Muscle layer of duodenum (tissue), 2 donors: ENCODE results near the gene GGA1.
"Not testable (repeated sequence)": the region's sequence is repeated elsewhere in the genome, so short reads cannot be mapped to it uniquely, and the experiment has no call there.

Source experiments
- H3K27ac ChIP-seq: one replicate; pipeline ENCODE4 v1.7.0; 2013; ENCODE audit warnings: mild to moderate bottlenecking, low read length
- H3K27me3 ChIP-seq: one replicate; pipeline ENCODE4 v1.7.0; 2013; ENCODE audit warnings: low read depth, mild to moderate bottlenecking, control low read depth, low read length
- H3K36me3 ChIP-seq, 2 donors: one replicate each; pipeline ENCODE4 v1.7.0; 2013; ENCODE audit warnings: low read length in 2 of 2, control low read depth in 1 of 2, mild to moderate bottlenecking in 1 of 2; ENCODE audit not compliant: insufficient read depth in 2 of 2, control insufficient read depth in 1 of 2
- H3K4me1 ChIP-seq, 2 donors: one replicate each; pipeline ENCODE4 v1.7.0; 2013; ENCODE audit warnings: low read length in 2 of 2, mild to moderate bottlenecking in 2 of 2, control low read depth in 1 of 2, moderate library complexity in 1 of 2; ENCODE audit not compliant: insufficient read depth in 2 of 2, control insufficient read depth in 1 of 2
- H3K4me3 ChIP-seq, 2 donors: one replicate each; pipeline ENCODE4 v1.7.0; 2013; ENCODE audit warnings: low read length in 2 of 2, low read depth in 1 of 2, mild to moderate bottlenecking in 1 of 2
- H3K9me3 ChIP-seq, 2 donors: one replicate each; pipeline ENCODE4 v1.7.0; 2013; ENCODE audit warnings: low read length in 2 of 2, control low read depth in 1 of 2, mild to moderate bottlenecking in 1 of 2; ENCODE audit not compliant: control insufficient read depth in 1 of 2
- donor health status: healthy.

The GGA1 gene

DNA sequence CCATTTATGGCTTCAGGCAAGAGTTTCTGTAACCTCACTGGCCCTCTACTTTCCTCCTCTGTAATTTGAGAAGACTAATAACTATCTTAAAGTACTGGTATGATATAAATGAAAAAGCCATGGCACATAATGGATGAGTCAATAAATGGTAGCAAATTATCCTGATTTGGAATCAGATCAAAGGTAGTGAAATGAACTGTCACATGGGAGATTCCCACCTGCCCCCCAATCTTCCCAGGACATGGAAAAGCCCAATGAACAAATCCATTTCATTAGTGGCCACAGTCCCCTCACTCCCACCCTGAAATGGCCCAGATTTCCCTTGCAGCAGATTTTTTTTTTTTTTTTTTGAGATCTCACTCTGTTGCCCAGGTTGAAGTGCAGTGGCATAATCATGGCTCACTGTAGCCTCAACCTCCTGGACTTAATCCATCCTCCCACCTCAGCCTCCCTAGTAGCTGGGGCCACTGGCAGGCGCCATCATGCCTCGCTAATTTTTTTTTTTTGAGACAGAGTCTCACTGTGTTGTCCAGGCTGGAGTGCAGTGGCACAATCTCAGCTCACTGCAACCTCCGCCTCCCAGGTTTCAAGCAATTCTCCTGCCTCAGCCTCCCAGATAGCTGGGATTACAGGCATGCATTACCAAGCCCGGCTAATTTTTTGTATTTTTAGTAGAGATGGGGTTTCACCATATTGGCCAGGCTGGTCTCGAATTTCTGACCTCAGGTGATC lies 5.9 kb upstream of the GGA1 start:
- H3K36me3 ChIP-seq, H3K27ac ChIP-seq: not testable (repeated sequence)

DNA sequence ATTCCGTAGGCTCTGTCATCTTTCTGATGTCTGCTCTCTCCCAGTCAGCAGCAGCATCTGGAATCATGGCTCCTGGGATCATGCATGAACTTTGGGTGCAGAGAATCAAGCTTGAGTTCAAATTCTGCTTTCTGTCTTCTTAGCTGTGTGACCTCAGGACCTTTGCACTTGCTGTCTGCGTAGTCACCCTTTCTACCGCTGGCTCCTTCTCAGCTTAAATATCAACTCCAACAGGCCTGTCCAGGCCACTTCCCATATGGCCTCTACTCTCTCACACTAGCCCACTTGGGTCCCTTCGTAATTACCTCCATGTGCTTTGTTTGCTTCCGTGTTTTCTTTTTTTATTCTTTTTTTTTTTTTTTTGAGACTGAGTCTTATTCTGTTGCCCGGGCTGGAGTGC lies 4.6 kb upstream of the GGA1 start:
- no peaks in the 10 kb centered on the region for H3K27me3 ChIP-seq
- no peak overlapping the region for H3K4me3 ChIP-seq
- no peaks in the 10 kb centered on the region for H3K9me3 ChIP-seq
- no peak overlapping the region for H3K27ac ChIP-seq
- no peaks in the 10 kb centered on the region for H3K36me3 ChIP-seq
- peaks cover 9 to 15% of the 10 kb centered on the region in 2 donors for H3K4me1 ChIP-seq

More for the DNA sequence above, 5.9 kb upstream of the GGA1 start:
- H3K9me3 ChIP-seq, H3K27me3 ChIP-seq, H3K4me3 ChIP-seq: not testable (repeated sequence)
- H3K4me1 ChIP-seq, result peaks cover 6 to 13% of the 10 kb centered on the region in 2 donors

DNA sequence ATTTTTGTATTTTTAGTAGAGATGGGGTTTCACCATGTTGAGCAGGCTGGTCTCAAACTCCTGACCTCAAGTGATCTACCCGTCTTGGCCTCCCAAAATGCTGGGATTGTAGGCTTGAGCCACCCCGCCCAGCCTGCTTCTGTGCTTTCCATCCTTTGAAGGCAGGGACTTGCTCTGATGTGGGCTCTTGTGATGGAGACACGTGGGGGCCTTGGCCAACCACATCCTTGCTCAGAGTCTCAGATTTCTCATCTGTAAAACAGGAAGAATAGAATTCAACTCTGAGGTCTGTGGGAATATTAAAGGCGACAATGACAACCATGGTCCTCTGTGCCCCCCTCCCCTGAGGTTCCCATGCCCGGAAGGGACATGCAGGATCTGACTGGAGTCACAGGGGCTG lies 3.8 kb upstream of the GGA1 start:
- Histone ChIP-seq H3K4me3 (no peak overlapping the region), H3K27ac (no peak overlapping the region), H3K36me3 (no peaks in the 10 kb centered on the region), H3K4me1 (peaks cover 14 to 20% of the 10 kb centered on the region in 2 donors), H3K27me3 (no peaks in the 10 kb centered on the region), H3K9me3 (no peaks in the 10 kb centered on the region)

DNA sequence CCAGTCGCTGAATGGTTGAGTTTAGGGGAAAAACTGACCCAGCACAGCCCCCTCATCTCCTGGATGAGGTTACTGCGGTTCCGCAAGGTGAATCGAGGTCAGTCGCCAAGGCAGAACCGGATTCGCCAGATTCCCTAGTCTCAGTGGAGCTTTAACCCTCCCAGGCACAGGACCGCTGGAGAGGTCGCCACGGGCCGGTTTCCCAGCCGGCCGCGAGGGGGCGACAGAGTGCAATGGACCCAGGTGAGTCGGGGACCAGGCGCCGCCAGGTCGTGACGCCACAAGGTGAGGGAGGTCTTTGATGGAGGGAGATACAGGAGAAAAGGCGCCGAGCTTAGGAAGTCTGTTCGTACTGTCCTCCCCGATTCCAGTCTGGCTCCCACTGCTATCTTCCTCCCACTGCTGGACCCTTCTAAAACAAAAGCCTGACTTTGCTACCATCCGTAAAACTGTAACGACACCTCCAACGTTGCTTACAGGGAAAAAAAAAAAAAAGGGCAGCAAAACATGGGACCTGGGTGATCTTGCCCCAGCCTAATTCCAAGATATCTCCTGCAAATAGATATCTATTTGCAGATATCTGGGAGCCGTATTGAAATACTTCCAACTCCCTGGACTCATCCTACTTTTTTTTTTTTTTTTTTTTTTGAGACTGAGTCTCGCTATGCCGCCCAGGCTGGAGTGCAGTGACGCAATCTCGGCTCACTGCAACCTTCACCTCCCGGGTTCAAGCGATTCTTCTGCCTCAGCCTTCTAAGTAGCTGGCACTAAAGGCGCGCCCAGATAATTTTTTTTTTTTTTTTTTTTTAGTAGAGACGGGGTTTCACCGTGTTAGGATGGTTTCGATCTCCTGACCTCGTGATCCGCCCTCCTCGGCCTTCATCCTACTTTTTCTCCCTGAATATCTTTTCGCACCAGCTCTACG lies 1.4 kb upstream of the GGA1 start:
- no peaks in the 10 kb centered on the region for H3K27me3 ChIP-seq
- H3K27ac ChIP-seq, result no peak overlapping the region
- no peaks in the 10 kb centered on the region for H3K36me3 ChIP-seq
- peak overlapping the region; percentile 47 to 56 for H3K4me3 ChIP-seq
- H3K4me1 ChIP-seq, result peaks cover 16 to 40% of the 10 kb centered on the region in 2 donors
- no peaks in the 10 kb centered on the region for H3K9me3 ChIP-seq

DNA sequence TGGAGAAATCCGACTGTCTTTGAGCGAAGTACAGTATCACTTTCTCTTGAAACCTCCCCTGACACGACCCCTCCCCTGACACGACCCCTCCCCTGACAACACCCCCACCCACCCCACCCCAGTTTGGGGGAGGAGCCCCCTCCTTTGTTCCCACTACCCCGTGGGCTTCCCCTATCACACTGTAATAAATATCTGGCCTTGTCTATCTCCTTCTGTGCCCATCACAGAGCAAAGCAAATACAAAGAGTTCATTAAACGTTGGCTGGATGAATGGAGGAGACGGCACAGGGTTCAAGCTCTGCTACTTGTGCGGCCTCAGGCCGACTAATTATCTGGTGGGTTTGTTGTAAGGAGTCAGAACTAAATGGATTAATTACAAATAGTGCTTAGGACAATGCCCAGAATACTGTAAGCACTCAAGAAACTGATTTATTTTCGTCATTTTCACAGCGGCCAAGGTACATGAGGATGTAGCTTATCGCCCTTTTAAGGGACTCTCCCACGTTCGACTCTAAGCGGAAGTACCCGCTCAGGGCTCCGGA lies 628 bp upstream of the GGA1 start:
- Histone ChIP-seq H3K4me1 (peaks cover 16 to 40% of the 10 kb centered on the region in 2 donors), H3K36me3 (no peaks in the 10 kb centered on the region), H3K27ac (peak overlapping the region; percentile 97), H3K9me3 (no peaks in the 10 kb centered on the region), H3K27me3 (no peaks in the 10 kb centered on the region), H3K4me3 (peak overlapping the region; percentile 88 to 90)

DNA sequence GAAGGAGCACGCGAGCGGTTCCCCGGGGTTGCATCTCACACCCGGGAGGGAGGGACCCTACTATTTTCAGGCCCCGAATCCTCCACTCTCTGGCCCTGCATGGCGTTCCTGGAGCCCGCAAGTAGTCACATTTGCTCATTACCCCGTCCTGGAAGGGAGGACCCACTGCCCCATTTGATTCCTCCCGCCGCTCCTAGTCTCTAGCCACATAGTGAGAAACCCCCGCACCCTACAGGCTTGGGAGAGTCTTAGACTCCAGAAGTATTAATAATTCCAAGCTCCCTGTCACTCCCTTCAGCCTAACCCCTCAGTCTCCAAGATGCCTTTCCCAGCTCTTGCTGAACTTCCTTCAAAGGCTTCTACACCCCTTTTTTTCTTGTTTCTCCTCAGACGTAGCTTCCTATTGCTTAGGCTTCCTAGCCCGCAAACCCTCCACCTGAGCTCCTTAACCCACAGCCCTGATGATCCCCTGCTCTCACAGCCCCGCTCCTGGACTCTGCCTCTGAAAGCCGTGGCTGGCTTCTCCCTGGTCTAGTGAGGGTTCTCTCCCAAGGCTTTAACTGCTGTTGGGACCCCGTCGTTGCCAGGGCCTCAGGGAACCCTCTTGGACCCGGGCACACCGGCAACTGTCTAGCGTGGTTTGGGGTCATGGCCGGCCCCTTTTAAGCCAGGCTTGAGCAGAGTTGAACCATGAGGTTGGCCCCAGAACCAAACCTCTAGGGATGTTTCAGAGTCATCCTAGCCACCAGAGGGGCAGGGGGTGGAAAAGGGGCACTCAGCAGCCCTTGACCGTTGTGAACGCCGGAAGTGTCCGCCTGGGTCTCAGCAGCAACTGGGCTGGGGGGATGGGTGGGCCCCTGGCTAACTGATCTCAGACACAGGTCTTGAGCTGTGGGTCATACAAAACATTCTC lies 862 bp downstream of the GGA1 start:
- H3K36me3 ChIP-seq, result peaks cover 0 to 6% of the 10 kb centered on the region in 2 donors
- H3K4me1 ChIP-seq, result peaks cover 16 to 49% of the 10 kb centered on the region in 2 donors
- no peaks in the 10 kb centered on the region for H3K27me3 ChIP-seq
- H3K27ac ChIP-seq, result peak overlapping the region; percentile 83
- H3K9me3 ChIP-seq, result no peaks in the 10 kb centered on the region
- peak overlapping the region; percentile 88 to 90 for H3K4me3 ChIP-seq

DNA sequence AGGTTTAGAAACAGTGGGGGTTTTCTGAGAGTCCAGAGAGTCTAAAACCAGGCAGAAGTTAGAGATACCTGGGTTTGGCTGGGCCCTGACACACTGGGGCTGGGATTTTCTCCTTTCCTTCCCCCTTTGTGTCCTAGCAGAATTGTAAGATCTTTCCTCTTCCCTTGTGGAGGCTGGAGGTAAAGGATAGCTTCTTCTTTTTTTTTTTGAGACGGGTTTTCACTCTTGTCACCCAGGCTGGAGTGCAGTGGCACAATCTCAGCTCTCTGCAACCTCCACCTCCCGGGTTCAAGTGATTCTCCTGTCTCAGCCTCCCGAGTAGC lies 1.5 kb downstream of the GGA1 start:
- Histone ChIP-seq H3K4me3 (peak overlapping the region; percentile 88 to 90), H3K36me3 (peaks cover 0 to 10% of the 10 kb centered on the region in 2 donors), H3K4me1 (peaks cover 16 to 49% of the 10 kb centered on the region in 2 donors)
- not testable (repeated sequence) for H3K27me3 ChIP-seq, H3K9me3 ChIP-seq, H3K27ac ChIP-seq

DNA sequence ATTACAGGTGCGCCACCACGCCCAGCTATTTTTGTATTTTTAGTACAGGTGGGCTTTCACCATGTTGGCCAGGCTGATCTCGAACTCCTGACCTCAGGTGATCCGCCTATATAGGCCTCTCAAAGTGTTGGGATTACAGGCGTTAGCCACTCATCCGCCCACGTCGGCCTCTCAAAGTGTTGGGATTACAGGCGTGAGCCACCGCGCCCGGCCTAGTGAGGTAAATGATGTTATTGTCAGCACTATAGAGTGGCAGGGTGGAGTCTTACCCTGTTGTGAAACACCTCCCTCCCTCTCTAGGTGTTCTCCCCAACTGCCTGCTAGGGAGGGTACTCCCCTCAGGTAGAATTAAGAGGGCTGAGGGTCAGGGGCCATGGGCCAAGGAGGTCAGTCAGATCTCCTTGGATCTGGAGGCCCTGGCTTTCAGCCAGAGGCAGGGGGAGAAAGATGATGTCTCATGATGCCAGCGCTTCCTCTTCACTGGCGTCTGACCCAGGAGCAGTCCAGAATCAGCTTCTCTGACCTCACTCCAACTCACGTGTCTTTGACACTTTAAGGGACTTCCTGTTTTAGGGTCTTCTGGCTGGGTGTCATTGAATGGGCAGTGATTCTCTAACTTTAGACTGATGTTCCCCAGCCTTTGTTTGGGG lies 2.0 kb downstream of the GGA1 start:
- peak overlapping the region in 1 of 2 donors; percentile 90 for H3K4me3 ChIP-seq
- no peaks in the 10 kb centered on the region for H3K27me3 ChIP-seq
- no peaks in the 10 kb centered on the region for H3K9me3 ChIP-seq
- peaks cover 0 to 10% of the 10 kb centered on the region in 2 donors for H3K36me3 ChIP-seq
- H3K27ac ChIP-seq, result peak overlapping the region; percentile 20
- H3K4me1 ChIP-seq, result peaks cover 16 to 49% of the 10 kb centered on the region in 2 donors

DNA sequence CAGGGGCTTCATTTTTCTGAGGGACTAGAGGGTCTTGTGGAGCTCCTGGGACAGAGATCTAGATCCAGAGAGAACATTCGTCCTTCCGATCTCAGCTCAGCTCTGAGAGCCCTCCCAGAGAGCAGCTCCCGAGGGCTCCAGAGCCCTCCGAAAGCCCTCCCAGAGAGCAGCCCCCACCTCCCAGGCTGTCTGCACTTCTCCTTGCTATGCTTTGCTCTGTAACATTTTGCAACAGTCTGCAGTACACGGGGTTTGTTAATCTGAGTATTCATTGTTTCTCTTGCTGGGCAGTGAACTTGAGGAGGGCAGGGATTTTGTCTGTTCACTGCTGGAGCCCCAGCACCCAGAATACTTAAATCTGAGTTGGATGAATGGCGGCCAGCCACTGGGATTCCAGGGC lies 2.6 kb downstream of the GGA1 start:
- peak overlapping the region; percentile 20 for H3K27ac ChIP-seq
- no peaks in the 10 kb centered on the region for H3K27me3 ChIP-seq
- H3K9me3 ChIP-seq, result no peaks in the 10 kb centered on the region
- H3K4me1 ChIP-seq, result peaks cover 16 to 49% of the 10 kb centered on the region in 2 donors
- no peak overlapping the region for H3K4me3 ChIP-seq
- peaks cover 3 to 13% of the 10 kb centered on the region in 2 donors for H3K36me3 ChIP-seq

DNA sequence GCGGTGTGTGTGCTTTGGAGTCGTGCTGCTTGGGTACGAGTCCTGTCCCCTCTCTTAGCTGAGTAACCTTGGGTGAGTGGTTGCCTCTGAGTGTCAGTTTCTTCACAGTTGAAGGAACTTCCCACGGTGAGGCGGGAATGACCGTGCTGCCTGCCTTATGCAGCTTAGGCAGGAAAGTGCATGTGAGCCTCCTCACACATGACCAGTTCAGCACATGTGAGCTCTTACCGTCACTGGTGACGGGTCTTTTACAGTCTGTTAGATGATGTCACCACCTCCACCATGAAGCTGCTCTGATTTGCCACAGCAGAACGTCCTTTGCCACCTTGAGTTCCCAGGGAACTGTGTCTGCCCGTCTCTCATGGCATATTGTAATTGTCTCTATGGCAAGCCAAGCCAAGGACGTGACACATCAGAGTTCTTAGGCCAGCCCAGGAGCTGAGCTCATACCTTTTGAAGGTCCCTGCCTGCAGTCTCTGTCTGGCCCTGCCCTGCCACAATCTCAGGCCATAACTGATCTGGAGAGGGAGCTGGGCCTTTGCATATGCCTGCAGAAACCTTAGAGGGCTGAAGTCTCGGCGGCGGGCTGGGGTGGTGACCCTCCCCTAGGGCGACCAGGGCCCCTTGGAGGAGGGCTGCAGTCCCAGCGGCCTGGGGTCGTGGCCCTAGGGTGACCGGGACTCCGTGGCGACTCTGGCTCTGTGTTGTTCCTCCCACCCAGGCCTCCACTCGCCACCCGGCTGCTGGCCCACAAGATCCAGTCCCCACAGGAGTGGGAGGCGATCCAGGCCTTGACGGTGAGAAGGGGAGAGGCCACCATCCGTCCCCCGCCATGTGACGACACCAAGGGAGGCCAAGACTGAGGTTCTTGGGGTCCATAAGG lies 7.8 kb downstream of the GGA1 start:
- H3K4me1 ChIP-seq, result peaks cover 0 to 14% of the 10 kb centered on the region in 2 donors
- no peaks in the 10 kb centered on the region for H3K27me3 ChIP-seq
- H3K36me3 ChIP-seq, result peaks cover 24 to 59% of the 10 kb centered on the region in 2 donors
- H3K4me3 ChIP-seq, result no peak overlapping the region
- H3K27ac ChIP-seq, result no peak overlapping the region
- H3K9me3 ChIP-seq, result no peaks in the 10 kb centered on the region
